IMR-90 (cell line): ENCODE data around the gene MEGF10. TPM values are rescaled to one million over a fixed set of nuclear protein-coding genes. Genes with fewer than 3 reads are reported as not detected.

Source experiments
- ATAC-seq: fragments of 200-7000 bp; cut with Tn5 transposase; 2 replicates; pipeline ENCODE4 v1.9.1; 2020; ENCODE audit warnings: low read depth, mild to moderate bottlenecking, moderate library complexity
- BruUV-seq: library from RNA; stranded (reverse); fragments of 400-500 nt; replicated peaks from 2 replicates; lab custom pipeline; 2021; lab: Mats Ljungman, UMichigan
- CTCF ChIA-PET: fragments of 300-600 bp; formaldehyde crosslinking; extraction: SDS; loops from one replicate; lab custom pipeline; 2021; ENCODE audit warnings: antibody characterized with exemption; lab: Yijun Ruan, JAX
- POLR2A ChIA-PET: fragments of 300-600 bp; sonication (Branson Sonifier 250); formaldehyde crosslinking; loops from one replicate; lab custom pipeline; 2022; ENCODE audit warnings: antibody characterized with exemption; ENCODE audit not compliant: unreplicated experiment; lab: Charles Lee
- DNase-seq: peaks from one replicate; pipeline ENCODE4 v3.0.0; 2013
- H2AFZ ChIP-seq: replicated peaks from 2 replicates; pipeline ENCODE3; 2013; ENCODE audit warnings: low read length, mild to moderate bottlenecking; ENCODE audit not compliant: poor library complexity
- H2AK5ac ChIP-seq: 2 replicates; pipeline ENCODE4 v1.6.1; 2013; ENCODE audit warnings: low read depth, low read length, inconsistent platforms
- H2AK9ac ChIP-seq: replicated peaks from 2 replicates; pipeline ENCODE3; 2013; ENCODE audit warnings: mild to moderate bottlenecking, low read depth, low read length, moderate library complexity; ENCODE audit not compliant: poor library complexity
- H2BK120ac ChIP-seq: 2 replicates; pipeline ENCODE4 v1.6.1; 2013; ENCODE audit warnings: low read depth, low read length, inconsistent platforms
- H2BK15ac ChIP-seq: 3 replicates; pipeline ENCODE4 v1.6.1; 2013; ENCODE audit warnings: low read depth, low read length, inconsistent platforms
- H2BK20ac ChIP-seq: 2 replicates; pipeline ENCODE4 v1.6.1; 2013; ENCODE audit warnings: low read depth, mild to moderate bottlenecking, inconsistent platforms, low read length, moderate library complexity
- H2BK5ac ChIP-seq: 2 replicates; pipeline ENCODE4 v1.6.1; 2013; ENCODE audit warnings: mild to moderate bottlenecking, low read depth, low read length, inconsistent platforms; ENCODE audit not compliant: poor library complexity, severe bottlenecking
- H3K14ac ChIP-seq: replicated peaks from 2 replicates; pipeline ENCODE4 v1.6.1; 2013; ENCODE audit warnings: low read depth, low read length, inconsistent platforms
- H3K18ac ChIP-seq: 2 replicates; pipeline ENCODE4 v1.6.1; 2013; ENCODE audit warnings: low read depth, low read length, control low read depth
- H3K23ac ChIP-seq: 2 replicates; pipeline ENCODE4 v1.6.1; 2013; ENCODE audit warnings: low read depth, low read length, inconsistent platforms
- H3K27ac ChIP-seq: 2 replicates; pipeline ENCODE4 v1.5.1; 2013; ENCODE audit warnings: mild to moderate bottlenecking, control low read depth, low read length; ENCODE audit not compliant: insufficient read depth
- H3K27me3 ChIP-seq: 2 replicates; pipeline ENCODE4 v1.6.1; 2013; ENCODE audit warnings: low read length; ENCODE audit not compliant: control insufficient read depth, insufficient read depth
- H3K36me3 ChIP-seq: 2 replicates; pipeline ENCODE4 v1.6.1; 2013; ENCODE audit warnings: low read length, mixed read lengths; ENCODE audit not compliant: control insufficient read depth, insufficient read depth
- H3K4ac ChIP-seq: 2 replicates; pipeline ENCODE4 v1.6.1; 2013; ENCODE audit warnings: low read depth, low read length, inconsistent platforms
- H3K4me1 ChIP-seq: 2 replicates; pipeline ENCODE4 v1.6.1; 2013; ENCODE audit warnings: low read length, mixed read lengths; ENCODE audit not compliant: control insufficient read depth, insufficient read depth
- H3K4me2 ChIP-seq: 2 replicates; pipeline ENCODE4 v1.6.1; 2013; ENCODE audit warnings: low read depth, mild to moderate bottlenecking, control low read depth, low read length, moderate library complexity
- H3K4me3 ChIP-seq: 2 replicates; pipeline ENCODE4 v1.5.1; 2013; ENCODE audit warnings: low read depth, mild to moderate bottlenecking, control low read depth, low read length, moderate library complexity; ENCODE audit not compliant: insufficient read depth
- H3K56ac ChIP-seq: 2 replicates; pipeline ENCODE4 v1.6.1; 2013; ENCODE audit warnings: low read length, inconsistent platforms; ENCODE audit not compliant: insufficient read depth; ENCODE audit errors: extremely low read depth
- H3K79me1 ChIP-seq, 2 experiments: 2 replicates each; pipeline ENCODE4 v1.6.1; 2013; ENCODE audit warnings: low read length in 2 of 2, inconsistent platforms in 1 of 2, low read depth in 1 of 2
- H3K9ac ChIP-seq: 2 replicates; pipeline ENCODE4 v1.6.1; 2013; ENCODE audit warnings: low read depth, low read length, control low read depth
- H3K9me1 ChIP-seq: 2 replicates; pipeline ENCODE4 v1.6.1; 2013; ENCODE audit warnings: low read length, inconsistent platforms; ENCODE audit not compliant: insufficient read depth
- H3K9me3 ChIP-seq: 2 replicates; pipeline ENCODE4 v1.6.1; 2013; ENCODE audit warnings: low read length; ENCODE audit not compliant: control insufficient read depth, insufficient read depth
- H4K20me1 ChIP-seq: 2 replicates; pipeline ENCODE4 v1.6.1; 2013; ENCODE audit warnings: low read length, inconsistent platforms; ENCODE audit not compliant: insufficient read depth
- H4K5ac ChIP-seq: 2 replicates; pipeline ENCODE4 v1.6.1; 2013; ENCODE audit warnings: mild to moderate bottlenecking, low read depth, low read length, control low read depth
- H4K8ac ChIP-seq, 2 experiments: 2 replicates each; pipeline ENCODE4 v1.6.1; 2013; ENCODE audit warnings: low read depth in 2 of 2, low read length in 2 of 2, control low read depth in 1 of 2, inconsistent platforms in 1 of 2
- H4K91ac ChIP-seq: 2 replicates; pipeline ENCODE4 v1.6.1; 2013; ENCODE audit warnings: low read depth, low read length, inconsistent platforms; ENCODE audit not compliant: insufficient read depth
- BHLHE40 ChIP-seq: fragments of 150-350 bp; IDR thresholded peaks from 2 replicates; pipeline ENCODE4 v1.6.1; 2016; ENCODE audit warnings: mild to moderate bottlenecking, low read depth, low read length
- CEBPB ChIP-seq: IDR thresholded peaks from 2 replicates; pipeline ENCODE4 v1.6.1; 2012; ENCODE audit warnings: low read depth, low read length, improper control_type of control experiment
- CHD1 ChIP-seq: IDR thresholded peaks from 2 replicates; pipeline ENCODE4 v1.6.1; 2012; ENCODE audit warnings: low read depth, low read length, improper control_type of control experiment
- CTCF ChIP-seq: conservative IDR thresholded peaks from 2 replicates; pipeline ENCODE4 v1.5.1; 2012; ENCODE audit warnings: mild to moderate bottlenecking, low read depth, low read length, improper control_type of control experiment
- FOS ChIP-seq: fragments of 150-350 bp; IDR thresholded peaks from 2 replicates; pipeline ENCODE4 v1.6.1; 2016; ENCODE audit warnings: low read depth, low read length
- MAFK ChIP-seq: IDR thresholded peaks from 2 replicates; pipeline ENCODE4 v1.6.1; 2012; ENCODE audit warnings: low read depth, low read length, improper control_type of control experiment
- MAZ ChIP-seq: IDR thresholded peaks from 2 replicates; pipeline ENCODE4 v1.6.1; 2012; ENCODE audit warnings: low read depth, mild to moderate bottlenecking, low read length, improper control_type of control experiment, moderate library complexity, borderline replicate concordance
- MXI1 ChIP-seq: IDR thresholded peaks from 2 replicates; pipeline ENCODE4 v1.6.1; 2012; ENCODE audit warnings: low read depth, mild to moderate bottlenecking, low read length, moderate library complexity, borderline replicate concordance
- NFE2L2 ChIP-seq: fragments of 150-350 bp; IDR thresholded peaks from 2 replicates; pipeline ENCODE4 v1.6.1; 2016; ENCODE audit warnings: low read depth, mild to moderate bottlenecking, low read length
- POLR2A ChIP-seq: IDR thresholded peaks from 2 replicates; pipeline ENCODE4 v1.6.1; 2012; ENCODE audit warnings: mild to moderate bottlenecking, low read depth, low read length
- RAD21 ChIP-seq: IDR thresholded peaks from 2 replicates; pipeline ENCODE4 v1.6.1; 2012; ENCODE audit warnings: low read length, improper control_type of control experiment
- RCOR1 ChIP-seq: IDR thresholded peaks from 2 replicates; pipeline ENCODE4 v1.6.1; 2012; ENCODE audit warnings: mild to moderate bottlenecking, low read length, improper control_type of control experiment; ENCODE audit not compliant: insufficient replicate concordance
- RFX5 ChIP-seq: IDR thresholded peaks from 2 replicates; pipeline ENCODE4 v1.8.0; 2012; ENCODE audit warnings: low read depth, mild to moderate bottlenecking, low read length, moderate library complexity
- SMC3 ChIP-seq: fragments of 150-350 bp; IDR thresholded peaks from 2 replicates; pipeline ENCODE4 v1.6.1; 2016; ENCODE audit warnings: low read depth, mild to moderate bottlenecking, antibody characterized with exemption, low read length, moderate library complexity
- USF2 ChIP-seq: fragments of 150-350 bp; IDR thresholded peaks from 2 replicates; pipeline ENCODE4 v1.6.1; 2017; ENCODE audit warnings: mild to moderate bottlenecking, antibody characterized with exemption, low read length, low read depth
- WGBS, 2 experiments: methylation state at CpG; one replicate each; pipeline versions ENCODE4 v1.1.5 to v1.1.7; 2013; ENCODE audit warnings: missing lambda C conversion rate in 2 of 2; ENCODE audit not compliant: insufficient read length in 1 of 2; ENCODE audit errors: extremely low coverage in 2 of 2; 5-methylcytosine and 5-hydroxymethylcytosine counted together
- dilution Hi-C: fragments of 300-500 bp; cut with HindIII; formaldehyde crosslinking; loops from one replicate; pipeline ENCODE4 v1.14.3; 2018; ENCODE audit warnings: low sequenced_read_pairs; ENCODE audit not compliant: unreplicated experiment
- in situ Hi-C: fragments of 300-500 bp; cut with MboI; formaldehyde crosslinking; loops from 3 replicates; pipeline ENCODE4 v1.14.3; 2019; ENCODE audit warnings: low sequenced_read_pairs, inconsistent platforms, mixed read lengths
- intact Hi-C: fragments of 100-400 bp; cut with micrococcal nuclease; formaldehyde crosslinking; loops from 2 replicates; pipeline ENCODE4 v1.10.0; 2022
- polyA plus RNA-seq, 3 experiments: library from polyadenylated mRNA; depleted of rRNA; stranded (reverse); fragments of >200 nt; gene quantifications; 2 replicates each; pipeline ENCODE4 v1.2.3, GENCODE V29; 2012; ENCODE audit warnings: low replicate concordance in 1 of 3
- total RNA-seq: library from RNA; depleted of rRNA; stranded (reverse); fragments of >200 nt; gene quantifications from 2 replicates; pipeline ENCODE4 v1.2.3, GENCODE V29; 2012
- TF ChIP-seq, protein P1 (sequence below): fragments of 150-350 bp; IDR thresholded peaks from 2 replicates; pipeline ENCODE4 v1.6.1; 2016; ENCODE audit warnings: low read depth, mild to moderate bottlenecking, low read length, moderate library complexity, borderline replicate concordance

MEGF10 gene
- total and polyA plus RNA-seq, 2 of the 4 experiments (the other 2 are of a cell fraction), result not detected

GRCh38 chr5:127331890-127332649 is 41.5 kb downstream of the MEGF10 start:
- no peak overlapping the region for H4K8ac ChIP-seq
- no peak overlapping the region for H2AK5ac ChIP-seq
- dilution Hi-C loops (no loop called here), in situ Hi-C loops (no loop called here), intact Hi-C loops (no loop called here)
- H2BK15ac ChIP-seq, result no peak overlapping the region
- no peak overlapping the region for H3K14ac ChIP-seq
- no peak overlapping the region for H2AK9ac ChIP-seq
- WGBS, 2 experiments, result 61% methylated on average over 2 of the region's 3 CpGs; no CpG with 5 or more reads in 1 of the 2 experiments
- H4K91ac ChIP-seq, result no peak overlapping the region
- no peak for TF ChIP-seq USF2
- TF ChIP-seq RFX5, result no peak
- TF ChIP-seq MXI1, result no peak
- TF ChIP-seq CTCF, result no peak
- TF ChIP-seq BHLHE40, result no peak
- no peak for TF ChIP-seq NFE2L2
- no peak for TF ChIP-seq MAFK
- TF ChIP-seq, protein P1, sequence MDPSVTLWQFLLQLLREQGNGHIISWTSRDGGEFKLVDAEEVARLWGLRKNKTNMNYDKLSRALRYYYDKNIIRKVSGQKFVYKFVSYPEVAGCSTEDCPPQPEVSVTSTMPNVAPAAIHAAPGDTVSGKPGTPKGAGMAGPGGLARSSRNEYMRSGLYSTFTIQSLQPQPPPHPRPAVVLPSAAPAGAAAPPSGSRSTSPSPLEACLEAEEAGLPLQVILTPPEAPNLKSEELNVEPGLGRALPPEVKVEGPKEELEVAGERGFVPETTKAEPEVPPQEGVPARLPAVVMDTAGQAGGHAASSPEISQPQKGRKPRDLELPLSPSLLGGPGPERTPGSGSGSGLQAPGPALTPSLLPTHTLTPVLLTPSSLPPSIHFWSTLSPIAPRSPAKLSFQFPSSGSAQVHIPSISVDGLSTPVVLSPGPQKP, result no peak
- no peak for TF ChIP-seq FOS
- no peak for TF ChIP-seq SMC3
- no peak for TF ChIP-seq CEBPB
- TF ChIP-seq MAZ, result no peak
- no peak for TF ChIP-seq POLR2A
- TF ChIP-seq CHD1, result no peak
- TF ChIP-seq RCOR1, result no peak
- TF ChIP-seq RAD21, result no peak
- no peak overlapping the region for H2BK5ac ChIP-seq
- H3K9me1 ChIP-seq, result no peaks in the 10 kb centered on the region
- H3K18ac ChIP-seq, result no peak overlapping the region
- H3K4me1 ChIP-seq, result no peaks in the 10 kb centered on the region
- no peaks in the 10 kb centered on the region for H3K36me3 ChIP-seq
- no peak overlapping the region for H3K27ac ChIP-seq
- no peak overlapping the region for H3K4ac ChIP-seq
- H2AFZ ChIP-seq, result no peak overlapping the region
- H3K79me1 ChIP-seq, result no peaks in the 10 kb centered on the region
- ChIA-PET CTCF (no interaction called here), POLR2A (no interaction called here)
- no peak overlapping the region for H3K23ac ChIP-seq
- no peak overlapping the region for H3K9ac ChIP-seq
- H2BK20ac ChIP-seq, result no peak overlapping the region
- H3K9me3 ChIP-seq, result no peaks in the 10 kb centered on the region
- H3K4me2 ChIP-seq, result no peak overlapping the region
- no peaks in the 10 kb centered on the region for H4K20me1 ChIP-seq
- no peak overlapping the region for H4K5ac ChIP-seq
- peaks cover 11% of the 10 kb centered on the region for H3K27me3 ChIP-seq
- no peak overlapping the region for H2BK120ac ChIP-seq
- H3K4me3 ChIP-seq, result no peak overlapping the region
- no peak overlapping the region for H3K56ac ChIP-seq
- no peak for ATAC-seq
- BruUV-seq, result no TSS peak
- DNase-seq, result no peak
